Caco-2 (cell line): ENCODE results near the gene KCNJ1. TPM values are rescaled to one million over a fixed set of nuclear protein-coding genes. Genes with fewer than 3 reads are reported as not detected.

Source experiments
- BruUV-seq: library from RNA; stranded (reverse); fragments of 400-500 nt; replicated peaks from 2 replicates; lab custom pipeline; 2021; lab: Mats Ljungman, UMichigan
- CTCF ChIA-PET: fragments of 300-600 bp; sonication (Branson Sonifier 250); formaldehyde crosslinking; loops from one replicate; lab custom pipeline; 2022; ENCODE audit warnings: antibody characterized with exemption; lab: Charles Lee
- POLR2A ChIA-PET: fragments of 300-600 bp; sonication (Branson Sonifier 250); formaldehyde crosslinking; loops from one replicate; lab custom pipeline; 2022; ENCODE audit warnings: antibody characterized with exemption; lab: Charles Lee
- DNase-seq, 2 experiments: peaks; one replicate each; pipeline versions ENCODE4 v3.0.0 to v3.0.0-alpha.2; 2020 to 2022
- H3K27me3 ChIP-seq: replicated peaks from 2 replicates; pipeline ENCODE4 v1.6.0; 2011; ENCODE audit warnings: low read length; ENCODE audit not compliant: control insufficient read depth, insufficient read depth
- H3K36me3 ChIP-seq: 2 replicates; pipeline ENCODE4 v1.5.1; 2011; ENCODE audit warnings: low read length; ENCODE audit not compliant: control insufficient read depth, insufficient read depth
- H3K4me1 ChIP-seq: fragments of 250-450 bp; sonication (Bioruptor Pico); 2 replicates; pipeline ENCODE4 v1.5.1; 2020; ENCODE audit warnings: mild to moderate bottlenecking
- H3K4me3 ChIP-seq: 2 replicates; pipeline ENCODE4 v1.5.1; 2011; ENCODE audit warnings: low read depth, mild to moderate bottlenecking, control low read depth, low read length
- H3K9me3 ChIP-seq: fragments of 250-450 bp; sonication (Bioruptor Pico); 2 replicates; pipeline ENCODE4 v1.5.1; 2020; ENCODE audit warnings: mild to moderate bottlenecking, moderate library complexity
- H3K27ac Mint-ChIP-seq: one replicate; pipeline ENCODE4 v1.8.0; 2022; ENCODE audit warnings: mixed read lengths; ENCODE audit not compliant: unreplicated experiment
- H3K27me3 Mint-ChIP-seq: one replicate; pipeline ENCODE4 v1.8.0; 2022; ENCODE audit warnings: mixed read lengths; ENCODE audit not compliant: insufficient read depth, unreplicated experiment
- H3K36me3 Mint-ChIP-seq: one replicate; pipeline ENCODE4 v1.8.0; 2022; ENCODE audit warnings: mild to moderate bottlenecking, mixed read lengths; ENCODE audit not compliant: insufficient read depth, unreplicated experiment
- H3K4me1 Mint-ChIP-seq: one replicate; pipeline ENCODE4 v1.8.0; 2022; ENCODE audit warnings: low read depth, mixed read lengths; ENCODE audit not compliant: unreplicated experiment
- H3K4me3 Mint-ChIP-seq: one replicate; pipeline ENCODE4 v1.8.0; 2022; ENCODE audit warnings: mild to moderate bottlenecking, moderate library complexity, mixed read lengths; ENCODE audit not compliant: unreplicated experiment
- H3K9me3 Mint-ChIP-seq: one replicate; pipeline ENCODE4 v1.8.0; 2022; ENCODE audit warnings: mixed read lengths; ENCODE audit not compliant: unreplicated experiment
- intact Hi-C: fragments of 100-400 bp; cut with micrococcal nuclease; formaldehyde crosslinking; loops from one replicate; pipeline ENCODE4 v1.10.0; 2022; ENCODE audit not compliant: unreplicated experiment
- total RNA-seq: library from RNA; stranded (reverse); gene quantifications from 2 replicates; pipeline ENCODE4 v1.2.3, GENCODE V29; 2022
- TF ChIP-seq, protein P1 (sequence below), 2 experiments: fragments of 200-600 bp in 1 of 2; IDR thresholded peaks; 1 replicate in 1 of 2; 2 replicates in 1 of 2; pipeline versions ENCODE4 v1.5.1 to v1.8.0; 2011 to 2022; ENCODE audit warnings: antibody characterized with exemption in 1 of 2, control low read depth in 1 of 2, inconsistent platforms in 1 of 2, low read depth in 1 of 2, low read length in 1 of 2, mild to moderate bottlenecking in 1 of 2, moderate library complexity in 1 of 2; ENCODE audit not compliant: insufficient read depth in 1 of 2, severe bottlenecking in 1 of 2, unreplicated experiment in 1 of 2

Gene KCNJ1
- total RNA-seq, 1 experiment from 2014 or later: not detected

DNA sequence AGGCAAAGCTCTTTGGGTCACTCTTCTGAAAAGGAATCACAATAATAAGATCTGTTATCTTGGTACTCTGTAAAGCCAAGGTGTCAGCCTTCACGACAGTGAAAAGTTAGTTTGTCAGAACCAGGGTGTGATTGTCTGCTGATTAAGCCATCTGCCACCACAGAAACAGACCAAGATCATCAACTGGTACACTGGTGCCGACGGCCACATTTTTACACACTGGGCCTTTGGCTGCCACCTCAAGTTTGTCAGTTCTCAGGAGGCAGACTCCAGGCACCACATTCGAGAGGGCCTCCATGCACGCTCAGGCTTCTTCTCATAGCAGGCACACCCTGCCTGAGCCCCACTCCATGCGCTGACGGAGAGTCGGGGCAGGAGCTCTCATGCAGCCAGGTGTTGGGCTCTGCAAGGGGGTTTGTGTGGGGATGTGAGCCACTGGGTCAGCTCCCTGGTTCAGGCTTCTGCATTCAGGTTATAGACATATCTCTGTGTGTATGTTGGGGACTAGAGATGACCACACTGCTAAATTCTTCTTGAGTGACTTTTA is 66.2 kb downstream of the KCNJ1 start:
- BruUV-seq: no TSS peak
- ChIA-PET CTCF (no interaction called here), POLR2A (no interaction called here)

DNA sequence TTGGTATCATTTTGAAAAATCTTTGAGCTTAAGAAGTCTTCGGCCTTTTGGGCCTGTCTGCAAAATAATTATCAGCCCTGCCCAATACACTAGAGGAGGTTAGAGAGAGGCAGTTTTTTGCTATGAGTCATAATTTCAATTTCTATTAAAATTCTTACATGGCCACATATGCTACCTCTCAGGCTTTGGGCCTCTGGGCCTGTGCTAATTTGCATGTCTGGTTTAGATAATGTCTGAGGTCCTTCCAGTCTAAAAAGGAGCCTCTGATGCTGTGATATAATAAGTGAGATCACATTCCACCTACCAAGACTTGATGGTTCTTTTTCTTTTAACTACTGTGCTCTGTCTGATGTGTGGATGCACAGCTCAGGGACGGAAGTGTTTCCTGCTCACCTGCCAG is 70.8 kb downstream of the KCNJ1 start:
- H3K4me1 Mint-ChIP-seq: no peaks in the 10 kb centered on the region
- H3K36me3 ChIP-seq: no peaks in the 10 kb centered on the region
- H3K27me3 Mint-ChIP-seq: peaks cover 24% of the 10 kb centered on the region
- intact Hi-C loops: no loop called here
- BruUV-seq: no TSS peak
- H3K4me3 ChIP-seq: no peak overlapping the region
- TF ChIP-seq, protein P1, sequence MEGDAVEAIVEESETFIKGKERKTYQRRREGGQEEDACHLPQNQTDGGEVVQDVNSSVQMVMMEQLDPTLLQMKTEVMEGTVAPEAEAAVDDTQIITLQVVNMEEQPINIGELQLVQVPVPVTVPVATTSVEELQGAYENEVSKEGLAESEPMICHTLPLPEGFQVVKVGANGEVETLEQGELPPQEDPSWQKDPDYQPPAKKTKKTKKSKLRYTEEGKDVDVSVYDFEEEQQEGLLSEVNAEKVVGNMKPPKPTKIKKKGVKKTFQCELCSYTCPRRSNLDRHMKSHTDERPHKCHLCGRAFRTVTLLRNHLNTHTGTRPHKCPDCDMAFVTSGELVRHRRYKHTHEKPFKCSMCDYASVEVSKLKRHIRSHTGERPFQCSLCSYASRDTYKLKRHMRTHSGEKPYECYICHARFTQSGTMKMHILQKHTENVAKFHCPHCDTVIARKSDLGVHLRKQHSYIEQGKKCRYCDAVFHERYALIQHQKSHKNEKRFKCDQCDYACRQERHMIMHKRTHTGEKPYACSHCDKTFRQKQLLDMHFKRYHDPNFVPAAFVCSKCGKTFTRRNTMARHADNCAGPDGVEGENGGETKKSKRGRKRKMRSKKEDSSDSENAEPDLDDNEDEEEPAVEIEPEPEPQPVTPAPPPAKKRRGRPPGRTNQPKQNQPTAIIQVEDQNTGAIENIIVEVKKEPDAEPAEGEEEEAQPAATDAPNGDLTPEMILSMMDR (IDR thresholded peaks at IDR 0.05; ENCODE audit: insufficient read depth in 1 of 2, low read depth in 1 of 2, low read length in 1 of 2, severe bottlenecking in 1 of 2, unreplicated experiment in 1 of 2): no peak
- CTCF ChIA-PET: no interaction called here
- H3K36me3 Mint-ChIP-seq: no peaks in the 10 kb centered on the region
- H3K9me3 ChIP-seq: no peaks in the 10 kb centered on the region
- H3K27ac Mint-ChIP-seq: no peak overlapping the region
- POLR2A ChIA-PET: no interaction called here
- H3K4me1 ChIP-seq: no peaks in the 10 kb centered on the region
- H3K4me3 Mint-ChIP-seq: no peak overlapping the region
- no peaks in the 10 kb centered on the region for H3K27me3 ChIP-seq
- DNase-seq: no peak
- no peaks in the 10 kb centered on the region for H3K9me3 Mint-ChIP-seq

More for the DNA sequence above, 66.2 kb downstream of the KCNJ1 start:
- no peak overlapping the region for H3K4me3 Mint-ChIP-seq
- H3K4me1 Mint-ChIP-seq: peaks cover 7% of the 10 kb centered on the region
- no peaks in the 10 kb centered on the region for H3K27me3 ChIP-seq
- no peak for DNase-seq
- peaks cover 31% of the 10 kb centered on the region for H3K27me3 Mint-ChIP-seq
- intact Hi-C loops: no loop called here
- H3K27ac Mint-ChIP-seq: no peak overlapping the region
- H3K36me3 Mint-ChIP-seq: no peaks in the 10 kb centered on the region
- TF ChIP-seq, protein P1 (IDR thresholded peaks at IDR 0.05; ENCODE audit: insufficient read depth in 1 of 2, low read depth in 1 of 2, low read length in 1 of 2, severe bottlenecking in 1 of 2, unreplicated experiment in 1 of 2): no peak
- H3K9me3 ChIP-seq: no peaks in the 10 kb centered on the region
- H3K4me3 ChIP-seq: no peak overlapping the region
- H3K9me3 Mint-ChIP-seq: no peaks in the 10 kb centered on the region
- H3K4me1 ChIP-seq: no peaks in the 10 kb centered on the region
- H3K36me3 ChIP-seq: no peaks in the 10 kb centered on the region

DNA sequence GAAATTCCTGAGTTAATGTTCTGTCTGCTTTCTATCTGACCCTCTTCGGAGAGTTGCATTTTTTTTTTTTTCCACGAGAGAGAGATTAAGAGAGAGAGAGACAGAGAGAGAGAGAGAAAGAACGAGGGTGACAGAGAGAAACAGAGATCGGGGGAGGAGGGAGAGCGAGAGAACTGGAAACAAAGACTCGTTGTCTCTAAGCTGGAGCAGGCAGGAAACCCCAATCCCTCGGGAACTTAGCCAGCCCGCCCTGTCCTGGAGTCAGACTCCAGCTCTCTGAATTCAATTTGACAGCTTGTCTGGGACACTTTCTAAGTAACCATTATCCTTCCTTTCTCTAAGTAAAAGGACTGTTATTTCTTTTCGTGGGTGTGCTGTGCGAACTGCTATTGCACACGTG is 76.9 kb downstream of the KCNJ1 start:
- TF ChIP-seq, protein P1 (IDR thresholded peaks at IDR 0.05; ENCODE audit: insufficient read depth in 1 of 2, low read depth in 1 of 2, low read length in 1 of 2, severe bottlenecking in 1 of 2, unreplicated experiment in 1 of 2): no peak
- H3K9me3 ChIP-seq: no peaks in the 10 kb centered on the region
- CTCF ChIA-PET: interaction anchor here (0.7 kb wide), 1 partner anchor 160 kb away, joined by 3 read pairs; no protein-coding TSS in a partner anchor
- no peaks in the 10 kb centered on the region for H3K36me3 Mint-ChIP-seq
- H3K4me3 ChIP-seq: no peak overlapping the region
- no peak overlapping the region for H3K4me3 Mint-ChIP-seq
- H3K4me1 ChIP-seq: no peaks in the 10 kb centered on the region
- peaks cover 27% of the 10 kb centered on the region for H3K27me3 Mint-ChIP-seq
- no peak overlapping the region for H3K27ac Mint-ChIP-seq
- H3K4me1 Mint-ChIP-seq: no peaks in the 10 kb centered on the region
- no peaks in the 10 kb centered on the region for H3K9me3 Mint-ChIP-seq
- no peak for DNase-seq
- no TSS peak for BruUV-seq
- intact Hi-C loops: no loop called here
- H3K27me3 ChIP-seq: no peaks in the 10 kb centered on the region
- POLR2A ChIA-PET: no interaction called here
- no peaks in the 10 kb centered on the region for H3K36me3 ChIP-seq
